HG03520 (cell line): Measurements from ENCODE around the gene HSPA4L.

ENCODE experiments used
- ATAC-seq: cut with Tn5 transposase; IDR thresholded peaks from one replicate; pipeline ENCODE4 v1.9.1; 2021; ENCODE audit warnings: mild to moderate bottlenecking, moderate library complexity; ENCODE audit not compliant: unreplicated experiment

Gene HSPA4L

DNA sequence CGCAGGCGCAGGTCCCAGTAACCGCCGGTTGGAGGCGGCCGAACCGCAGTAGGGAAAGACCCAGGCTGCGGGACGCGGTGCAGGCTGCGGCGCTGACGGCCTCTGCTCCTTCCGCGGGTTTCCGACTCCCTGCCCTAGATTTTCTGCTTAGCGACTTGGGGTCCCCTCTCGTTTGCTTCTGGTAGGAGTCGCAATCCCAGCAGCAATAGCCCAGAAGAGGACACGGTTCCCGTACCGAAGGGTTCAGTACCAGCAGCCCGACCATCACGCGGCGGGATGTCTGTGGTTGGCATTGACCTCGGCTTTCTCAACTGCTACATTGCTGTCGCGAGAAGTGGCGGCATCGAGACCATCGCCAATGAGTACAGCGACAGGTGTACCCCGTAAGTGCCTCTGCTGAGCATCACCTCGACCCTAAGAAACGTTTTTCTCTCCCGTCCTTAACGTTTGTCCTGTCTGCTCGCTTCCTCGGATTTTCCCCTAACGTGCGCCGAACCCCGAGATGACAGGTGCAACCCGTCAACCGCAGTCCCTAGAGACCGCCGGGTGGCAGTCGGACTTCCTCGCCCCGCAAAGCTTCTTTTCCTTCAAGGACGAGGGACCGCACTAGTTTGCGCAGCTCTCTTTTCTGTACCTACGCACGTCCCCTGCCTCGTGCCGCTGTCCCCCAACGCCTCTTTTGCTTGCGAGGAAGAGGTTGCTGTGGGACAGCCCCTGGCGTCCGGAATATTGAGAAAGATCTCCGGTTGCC is at the start of gene HSPA4L:
Gene HSPA4L, plus strand, starts transcription at position 48 of the 751 bp plus-strand sequence. Its CDS starts 229 bp downstream, at position 277.
- ATAC-seq, result peak; percentile 34

DNA sequence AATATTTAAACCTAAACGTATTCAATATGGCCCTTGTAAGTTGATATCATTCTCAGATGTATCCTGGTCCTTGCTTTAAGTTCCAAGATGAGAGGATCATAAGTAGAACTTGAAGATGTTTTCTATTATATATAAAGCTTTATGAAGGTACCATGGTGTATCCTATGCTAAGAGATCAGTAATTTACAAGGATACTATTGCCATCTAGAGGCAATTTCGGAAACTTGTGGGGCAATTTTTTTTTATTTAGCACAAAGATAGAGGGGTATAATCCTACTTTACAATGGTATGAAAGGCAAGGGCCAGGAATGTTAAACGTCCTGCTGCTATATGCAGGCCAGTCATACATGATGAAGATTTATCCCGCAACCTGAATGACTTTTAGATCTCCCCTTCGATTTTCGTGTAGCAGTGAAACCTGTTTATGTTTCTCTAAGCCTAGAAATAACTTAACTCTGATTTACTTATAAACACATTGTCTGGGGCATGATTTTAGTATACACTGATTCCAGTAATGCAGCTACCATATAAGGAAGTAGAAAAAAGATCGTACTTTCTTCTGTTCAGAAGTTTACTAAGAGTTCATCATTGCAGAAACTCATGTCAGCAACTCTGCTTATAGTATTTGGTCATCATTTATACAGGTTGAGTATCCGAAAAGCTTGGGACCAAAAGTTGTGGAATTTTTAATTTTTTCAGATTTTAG is 49.3 kb upstream of the HSPA4L start:
- peak; percentile 68 for ATAC-seq

DNA sequence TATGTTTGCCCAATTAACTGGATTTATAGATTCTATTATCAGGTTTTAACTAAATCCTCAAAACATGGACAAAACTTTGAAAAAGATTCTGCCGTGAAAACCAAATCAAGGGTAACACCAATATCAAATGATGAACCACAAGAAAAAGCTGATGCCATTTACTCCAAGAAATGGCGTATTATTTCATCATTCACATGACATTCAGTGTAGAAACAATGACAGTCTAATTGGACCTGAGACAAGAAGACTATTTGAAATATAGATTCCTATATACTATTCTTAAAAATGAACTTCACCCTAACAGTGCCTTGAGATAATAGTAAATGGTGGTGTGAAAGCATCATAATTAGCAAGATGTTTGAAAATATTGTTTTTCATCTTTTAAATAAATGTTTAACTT is 47.1 kb upstream of the HSPA4L start:
- no peak for ATAC-seq

DNA sequence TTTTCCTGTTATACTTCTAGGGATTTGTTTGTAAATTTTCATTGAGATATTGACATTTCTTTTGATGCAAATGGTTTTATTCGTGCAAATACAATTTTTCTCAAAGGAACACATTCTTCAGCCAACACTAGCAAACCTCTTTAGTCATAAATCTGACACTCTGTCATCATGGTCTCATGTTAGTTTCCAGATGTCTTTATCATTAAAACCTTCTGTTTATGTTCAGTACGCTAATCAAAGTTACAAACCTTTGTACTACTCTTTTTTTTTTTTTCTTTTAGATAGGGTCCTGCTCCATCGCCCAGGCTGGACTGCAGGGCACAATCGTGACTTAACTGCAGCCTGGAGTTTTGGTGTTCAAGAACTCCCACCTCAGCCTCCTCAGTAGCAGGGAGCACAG is 44.8 kb upstream of the HSPA4L start:
- no peak for ATAC-seq

DNA sequence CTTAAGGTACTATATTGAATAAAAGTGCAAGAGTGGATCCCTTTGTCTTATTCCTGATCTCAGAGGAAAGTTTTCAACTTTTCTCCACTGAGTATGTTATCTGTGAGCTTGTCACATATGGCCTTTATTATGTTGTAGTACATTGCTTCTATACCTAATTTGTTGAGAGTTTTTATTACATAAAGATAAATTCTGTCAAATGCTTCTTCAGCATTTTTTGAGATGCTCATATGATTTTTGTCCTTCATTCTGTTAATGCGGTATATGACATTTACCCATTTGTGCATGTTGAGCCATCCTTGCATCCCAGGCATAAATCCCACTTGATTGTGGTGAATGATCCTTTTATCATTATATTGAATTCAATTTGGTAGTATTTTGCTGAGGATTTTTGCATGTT is 40.9 kb upstream of the HSPA4L start:
- no peak for ATAC-seq

DNA sequence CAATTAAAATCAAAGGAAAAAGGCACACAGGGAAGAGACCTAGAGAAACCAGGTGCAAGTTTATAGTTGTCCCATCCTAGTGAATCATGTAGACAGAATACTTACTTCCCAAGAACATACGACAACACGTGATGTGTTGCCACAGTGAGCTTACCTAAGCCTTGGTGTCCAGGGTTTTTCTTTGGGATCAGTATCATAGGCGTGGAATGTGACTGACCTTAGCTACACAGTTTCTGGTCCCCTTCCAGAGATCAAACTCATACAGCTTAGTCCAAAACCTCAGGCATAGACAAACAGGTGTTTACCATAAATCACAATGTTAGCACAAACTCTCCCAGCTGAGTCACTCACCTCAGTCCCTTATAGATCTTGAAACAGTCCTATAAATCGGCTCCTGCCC is 34.2 kb upstream of the HSPA4L start:
- ATAC-seq, result no peak

DNA sequence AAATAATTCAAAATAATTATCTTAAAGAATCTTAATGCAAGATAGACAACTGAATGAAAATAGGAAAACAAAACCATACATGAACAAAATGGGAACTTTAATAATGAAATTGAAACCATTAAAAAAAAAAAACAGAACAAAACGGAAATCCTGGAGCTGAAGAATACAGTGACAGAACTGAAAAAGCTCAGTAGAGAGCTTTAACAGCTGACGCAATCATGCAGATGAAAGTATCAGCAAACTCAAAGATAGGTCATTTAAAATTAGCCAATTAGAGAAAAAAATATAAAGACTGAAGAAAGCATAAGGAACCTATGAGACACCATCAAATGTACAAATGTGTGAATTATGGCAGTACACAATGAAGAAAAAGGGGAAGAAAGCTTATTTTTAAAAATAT is 33.2 kb upstream of the HSPA4L start:
- ATAC-seq, result no peak

DNA sequence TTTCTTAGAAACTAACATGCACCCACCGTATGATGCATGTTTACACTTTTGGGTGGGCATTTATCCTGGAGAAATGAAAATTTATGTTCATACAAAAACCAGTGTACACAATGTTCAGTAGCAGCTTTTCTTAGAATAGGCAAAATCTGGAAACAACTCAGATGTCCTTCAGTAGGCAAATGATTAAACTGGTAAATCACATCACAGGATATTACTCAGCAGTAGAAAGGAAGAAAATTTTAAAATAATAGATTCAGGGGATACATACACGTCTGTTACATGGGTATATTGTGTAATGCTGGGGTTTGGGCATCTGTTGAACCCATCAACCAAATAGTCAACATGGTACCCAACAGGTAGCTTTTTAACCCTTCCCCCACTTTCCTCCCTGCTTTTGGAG is 25.2 kb upstream of the HSPA4L start:
- no peak for ATAC-seq

DNA sequence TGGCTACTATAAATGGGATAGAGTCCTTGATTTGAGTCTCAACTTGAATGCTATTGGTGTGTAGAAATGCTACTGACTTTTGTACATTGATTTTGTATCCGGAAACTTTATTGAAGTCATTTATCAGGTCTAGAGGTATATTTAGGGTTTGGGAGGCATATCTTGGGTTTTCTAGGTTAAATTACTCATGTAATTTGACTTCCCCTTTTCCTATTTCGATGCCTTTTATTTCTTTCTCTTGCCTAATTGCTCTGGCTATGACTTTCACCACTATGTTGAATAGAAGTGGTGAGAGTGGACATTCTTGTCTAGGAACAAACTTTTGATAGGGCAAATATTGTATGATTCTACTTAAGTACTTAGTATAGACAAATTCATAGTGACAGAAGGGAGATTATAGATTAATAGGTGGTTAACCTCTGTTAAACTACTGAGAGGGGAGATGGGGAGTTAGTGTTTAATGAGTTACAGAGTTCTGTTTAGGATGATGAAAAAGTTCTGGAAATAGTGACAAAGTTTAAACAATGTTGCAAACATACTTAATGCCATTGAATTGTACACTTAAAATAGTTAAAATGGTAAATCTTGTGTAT is 22.8 kb upstream of the HSPA4L start:
- no peak for ATAC-seq

DNA sequence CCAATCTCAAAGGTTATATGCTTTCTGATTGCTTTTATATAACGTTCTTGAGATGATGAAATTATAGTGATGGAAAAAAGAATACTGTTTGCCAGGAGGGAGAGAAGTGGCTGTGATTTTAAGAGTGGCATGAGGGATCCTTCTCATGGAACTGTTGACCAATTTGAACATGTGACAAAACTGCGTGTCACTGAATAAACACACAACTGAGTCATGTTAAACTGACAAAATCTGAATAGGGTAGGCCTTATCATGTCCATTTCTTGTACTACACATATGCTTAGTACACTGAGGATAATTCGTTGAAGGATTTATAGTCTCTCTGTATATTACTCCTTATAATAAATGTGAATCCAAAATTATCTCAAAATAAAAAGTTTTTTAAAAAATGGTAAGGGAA is 22.2 kb upstream of the HSPA4L start:
- ATAC-seq, result no peak

DNA sequence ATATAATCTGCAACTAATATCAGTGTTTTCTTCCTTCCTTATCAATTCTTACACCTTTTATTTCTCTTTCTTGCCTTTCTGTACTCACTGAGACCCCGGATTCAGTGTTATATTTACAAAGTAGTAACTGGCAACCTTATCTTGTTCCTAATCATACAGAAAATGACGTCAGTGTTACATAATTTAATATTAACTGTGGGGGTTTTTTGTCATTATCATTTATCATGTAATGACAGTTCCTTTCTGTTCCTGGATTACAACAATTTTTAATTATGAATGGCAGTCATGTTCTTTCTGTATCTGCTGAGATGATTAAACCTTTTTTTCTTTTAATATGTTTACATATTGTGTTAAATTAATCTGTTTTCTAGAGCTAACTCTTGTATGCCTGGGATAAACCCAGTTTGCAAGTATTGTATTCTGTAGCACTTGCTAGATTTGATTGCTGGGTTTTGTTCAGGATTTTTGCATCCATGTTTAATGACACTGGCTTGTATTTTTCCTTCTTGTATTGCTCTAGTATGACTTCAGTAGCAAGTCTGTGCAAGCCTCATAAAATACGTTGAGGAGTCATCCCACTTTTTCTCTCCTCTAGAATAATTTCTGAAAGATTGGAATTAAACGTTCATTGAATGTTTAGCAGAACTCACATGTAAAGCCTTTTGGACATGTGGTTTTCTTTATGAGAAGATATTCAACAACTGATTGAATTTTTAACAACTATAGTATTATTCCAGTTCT is 10.4 kb upstream of the HSPA4L start:
- no peak for ATAC-seq

DNA sequence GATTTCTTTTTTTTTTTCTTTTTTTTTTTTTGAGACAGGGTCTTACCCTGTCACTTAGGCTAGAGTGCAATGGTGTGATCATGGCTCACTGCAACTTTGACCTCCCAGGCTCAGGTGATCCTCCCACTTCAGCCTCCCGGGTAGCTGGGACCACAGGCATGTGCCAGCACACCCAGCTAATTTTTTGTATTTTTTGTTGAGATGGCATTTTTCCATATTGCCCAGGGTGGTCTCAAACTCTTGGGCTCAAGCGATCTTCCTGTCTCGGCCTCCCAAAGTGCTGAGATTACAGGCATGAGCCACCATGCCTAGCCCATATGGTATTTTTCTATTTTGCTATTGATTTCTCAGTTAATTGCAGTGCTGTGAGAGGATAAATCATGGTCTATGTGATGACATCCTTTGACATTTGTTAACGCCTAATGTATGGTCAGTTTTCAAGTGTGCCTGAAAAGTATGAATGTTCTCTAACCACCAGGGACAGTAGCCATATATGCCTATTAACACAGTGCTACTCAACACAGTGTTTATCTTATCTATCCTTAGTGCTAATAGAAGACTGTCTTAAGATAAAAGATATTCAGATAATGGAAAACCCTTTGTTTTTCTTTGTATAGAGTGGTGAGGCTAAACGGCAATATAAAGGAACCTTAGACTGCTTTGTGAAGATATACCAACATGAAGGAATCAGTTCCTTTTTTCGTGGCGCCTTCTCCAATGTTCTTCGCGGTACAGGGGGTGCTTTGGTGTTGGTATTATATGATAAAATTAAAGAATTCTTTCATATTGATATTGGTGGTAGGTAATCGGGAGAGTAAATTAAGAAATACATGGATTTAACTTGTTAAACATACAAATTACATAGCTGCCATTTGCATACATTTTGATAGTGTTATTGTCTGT is 9.1 kb upstream of the HSPA4L start:
- ATAC-seq, result no peak

DNA sequence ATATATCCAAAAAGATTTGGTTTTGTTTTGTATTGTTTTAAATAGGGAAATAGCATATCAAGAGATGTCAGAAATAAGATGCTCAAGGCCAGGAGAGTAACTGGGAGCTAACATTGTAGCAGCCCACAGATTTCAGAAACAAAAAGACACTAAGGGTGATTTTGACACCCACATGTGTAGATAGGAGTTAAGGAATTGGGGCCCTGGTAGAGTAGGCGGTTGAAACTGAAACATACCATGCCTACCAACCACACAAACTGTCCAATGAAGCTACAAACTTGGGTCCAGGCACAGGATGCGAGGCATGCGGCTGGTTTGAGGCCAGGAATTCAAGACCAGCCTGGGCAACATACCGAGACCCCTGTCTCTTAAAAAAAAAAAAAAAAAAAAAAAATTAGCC is 6.3 kb upstream of the HSPA4L start:
- no peak for ATAC-seq

DNA sequence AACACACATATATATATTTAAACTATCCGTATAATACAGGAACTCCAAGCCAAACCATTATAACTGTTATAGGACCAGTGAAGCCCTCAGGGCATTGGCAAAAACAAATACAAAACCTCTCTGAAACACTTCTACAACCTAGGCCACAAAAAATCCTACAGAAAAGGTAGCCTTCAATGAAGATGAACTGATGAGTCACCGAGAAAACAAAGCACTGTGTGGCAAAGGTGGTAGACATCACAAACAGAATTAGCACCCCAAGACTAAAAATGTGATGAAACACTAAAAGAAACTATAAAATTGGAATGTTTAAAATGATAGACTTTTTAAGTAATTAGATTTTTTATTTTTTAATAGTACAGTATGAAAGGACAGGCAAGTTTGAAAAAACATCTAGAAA is 5.5 kb upstream of the HSPA4L start:
- no peak for ATAC-seq

DNA sequence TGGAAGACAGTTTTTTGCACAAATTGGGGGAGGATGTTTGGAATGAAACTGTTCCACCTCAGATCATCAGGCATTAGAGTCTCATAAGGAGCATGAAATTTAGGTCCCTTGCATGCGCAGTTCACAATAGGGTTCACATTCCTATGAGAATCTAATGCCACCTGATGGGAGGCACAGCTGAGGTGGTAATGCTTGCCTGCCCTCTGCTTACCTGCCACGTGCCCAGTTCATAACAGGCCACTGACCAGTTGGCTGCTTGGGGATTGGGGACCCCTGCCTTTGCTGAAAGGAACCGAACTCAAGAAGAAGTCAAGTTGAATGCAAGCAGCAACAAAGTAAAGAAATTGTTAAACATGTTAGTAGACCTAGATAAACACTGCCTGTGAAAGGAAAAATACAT is 4.6 kb upstream of the HSPA4L start:
- ATAC-seq, result no peak

DNA sequence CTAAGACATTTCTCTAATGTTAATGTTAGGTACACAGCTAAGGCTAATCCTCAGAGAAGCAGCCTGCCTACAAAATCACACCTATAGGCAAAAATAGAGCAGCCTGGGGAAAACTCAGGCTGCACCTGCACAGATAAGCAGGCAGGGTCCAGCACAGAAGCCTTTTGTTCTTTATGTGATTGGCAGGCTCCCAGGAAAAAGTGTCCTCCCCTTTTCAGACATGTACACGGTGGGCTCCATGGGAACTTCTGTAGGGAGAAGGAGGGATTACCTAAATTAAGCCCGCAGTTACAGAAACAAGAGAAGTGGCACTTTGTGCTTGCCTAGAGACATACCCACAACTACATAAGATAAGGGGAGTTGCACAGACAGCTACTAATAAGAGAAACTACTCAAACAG is 4.0 kb upstream of the HSPA4L start:
- no peak for ATAC-seq

DNA sequence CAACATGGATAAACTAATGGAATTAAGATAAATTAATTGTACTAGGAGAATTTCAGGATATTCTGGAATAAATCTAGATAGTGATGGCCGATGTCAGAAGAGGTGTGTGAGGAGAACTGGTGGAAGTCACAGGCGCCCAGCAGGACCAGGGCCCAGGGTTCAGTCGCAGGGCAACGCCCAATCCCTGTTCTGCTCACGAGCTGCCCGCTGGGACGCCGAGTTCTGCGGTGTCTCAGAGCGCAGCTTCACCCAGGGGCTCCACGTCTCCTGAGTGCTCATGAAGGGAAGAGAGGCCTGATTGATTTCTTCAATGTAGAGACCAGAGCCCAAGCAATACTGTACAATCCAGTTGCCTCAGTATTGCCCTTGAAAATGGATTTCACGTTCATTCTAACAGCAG is 1.5 kb upstream of the HSPA4L start:
- no peak for ATAC-seq

DNA sequence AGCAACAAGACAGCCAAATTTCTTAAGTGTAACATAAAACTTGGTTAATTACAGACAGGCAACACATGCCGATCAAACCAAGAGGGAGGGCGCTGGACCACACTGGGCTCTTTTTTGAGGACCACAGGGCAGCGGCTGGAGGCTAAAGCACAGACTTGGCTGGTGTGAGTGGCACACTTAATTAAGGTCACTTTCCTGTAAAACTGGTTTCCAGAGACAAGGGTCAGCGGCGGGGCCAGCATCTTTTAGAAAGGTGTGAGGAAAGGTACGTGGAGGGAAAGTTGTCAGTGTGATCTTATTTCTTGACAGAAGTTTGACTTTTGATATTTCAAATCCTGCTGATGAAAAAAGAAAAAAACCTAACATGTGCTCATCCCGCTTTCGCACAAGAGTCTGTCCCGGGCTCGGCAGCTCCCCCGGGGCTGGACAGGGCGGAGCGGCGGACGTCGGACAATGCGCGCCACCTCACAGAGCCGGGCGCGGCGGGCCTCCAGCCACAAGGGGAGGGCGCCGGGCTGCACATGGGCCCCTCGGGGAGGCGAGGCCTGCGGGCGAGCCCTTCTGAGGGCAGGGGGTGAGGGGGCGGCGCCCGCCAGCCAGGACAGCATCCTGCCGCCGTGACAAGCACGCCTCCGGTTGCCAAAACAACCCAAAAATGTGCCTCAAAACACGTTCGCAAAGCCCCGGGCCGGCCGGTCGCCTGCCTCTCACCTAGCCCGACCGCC is 660 bp upstream of the HSPA4L start:
- peak; percentile 34 for ATAC-seq

DNA sequence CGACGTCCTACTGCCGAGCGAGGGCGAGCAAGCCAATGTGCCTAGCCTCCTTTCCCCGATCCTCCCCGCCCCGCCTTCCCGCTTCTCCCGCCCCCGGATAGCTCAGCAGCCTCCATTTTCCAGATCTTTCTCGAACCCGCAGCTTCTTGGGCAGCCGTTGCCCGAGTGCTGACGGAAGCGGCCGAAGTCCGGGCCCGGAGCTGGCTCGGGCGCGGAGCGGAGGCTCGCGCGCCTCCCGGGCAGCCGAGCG is 172 bp upstream of the HSPA4L start:
- peak; percentile 75 for ATAC-seq
